ENCODE measurements around the gene EEF1AKMT3.
A peak's percentile ranks its signal among the peaks of the same experiment; 100 is the strongest.

The EEF1AKMT3 gene

DNA sequence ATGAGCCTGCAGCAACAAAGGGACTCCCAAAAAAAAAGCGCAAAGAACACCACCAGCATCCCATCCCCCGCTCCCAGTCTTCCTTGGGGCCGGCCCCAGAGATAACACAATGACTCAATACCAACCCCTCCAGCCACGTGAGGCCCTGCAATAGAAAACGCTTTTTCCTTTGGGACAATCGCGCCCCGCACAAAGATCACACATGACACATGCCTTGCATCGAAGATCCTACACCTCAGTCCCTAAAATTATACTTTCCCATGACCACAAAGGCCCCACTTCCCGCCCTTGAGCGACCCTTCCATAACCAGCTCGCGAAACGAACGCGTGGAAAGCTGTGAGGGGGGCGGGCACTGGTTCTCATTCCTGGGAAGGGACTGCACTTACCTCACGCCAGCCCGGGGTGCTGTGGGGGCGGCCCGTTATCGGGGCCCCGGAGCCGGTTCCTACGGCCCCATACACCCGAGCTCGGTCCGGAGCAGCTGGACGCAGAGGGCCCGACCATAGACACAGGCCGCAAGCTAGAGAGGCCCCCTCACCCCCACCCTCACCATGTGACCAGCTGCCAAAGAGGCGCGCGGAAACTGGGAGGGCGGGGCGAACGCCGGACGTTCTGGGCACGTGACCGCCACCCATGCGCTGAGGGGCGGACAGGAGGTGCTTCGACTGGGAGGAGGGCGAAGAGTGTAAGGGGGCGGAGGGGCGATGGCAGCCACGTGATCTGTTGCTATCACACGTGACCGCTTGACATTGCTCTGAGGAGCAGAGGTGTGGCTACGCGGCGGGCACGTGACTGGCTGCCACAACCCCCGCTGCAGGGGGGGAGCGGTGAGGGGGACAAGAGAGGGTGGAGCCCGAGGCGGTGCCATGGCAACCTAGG, 20.4 kb upstream of the EEF1AKMT3 start, which contains the start of gene CDK4:
Gene CDK4 (minus strand): TSS at position 523 of the 880 bp plus-strand sequence. CDS start 593 bp downstream, outside the sequence.
- DNase-seq = peak; percentile 93 to 96

DNA sequence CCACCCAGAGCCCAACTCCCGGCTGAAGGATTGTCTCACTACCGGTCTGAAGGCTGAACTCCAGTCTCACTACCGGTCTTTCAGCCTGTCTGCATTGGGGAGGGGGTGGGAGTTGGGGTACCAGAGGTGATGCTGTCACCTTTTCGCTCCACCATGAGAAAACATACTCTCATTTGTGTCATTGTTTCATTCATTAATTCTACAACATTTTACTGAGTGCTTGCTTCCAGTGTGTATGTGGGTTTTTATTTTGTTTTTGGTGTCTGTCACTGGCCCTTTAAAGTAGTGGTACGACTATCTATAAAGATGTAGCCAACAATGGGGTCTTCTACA, 19.8 kb upstream of the EEF1AKMT3 start:
- DNase-seq = no peak

DNA sequence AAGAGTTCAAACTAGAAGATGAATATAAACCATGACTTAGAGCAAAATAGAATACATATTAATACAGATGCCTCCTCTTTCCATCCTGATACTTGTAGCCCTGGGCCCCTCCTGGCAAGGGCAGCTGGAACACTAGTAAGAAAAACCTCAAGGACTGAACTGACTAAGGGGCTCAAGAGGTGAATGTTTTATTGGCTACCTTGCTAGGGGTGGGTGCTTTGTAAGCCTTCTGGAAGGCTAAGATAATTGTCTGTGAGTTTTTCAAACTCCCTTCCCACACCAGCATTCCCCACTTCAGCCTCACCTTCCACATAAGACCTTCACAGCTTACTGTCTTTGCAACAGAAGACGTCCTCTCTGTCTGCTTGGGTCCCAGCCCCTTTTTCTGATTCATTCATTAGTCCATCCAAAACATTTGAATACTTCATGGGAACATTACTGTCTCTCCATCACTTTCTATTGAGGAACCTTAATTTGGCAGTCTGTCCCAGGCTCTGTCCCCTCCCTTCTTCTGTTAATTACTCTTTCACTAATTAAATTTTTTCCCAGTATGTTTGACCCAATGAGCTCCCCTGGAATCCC, 18.6 kb upstream of the EEF1AKMT3 start:
- DNase-seq = no peak

DNA sequence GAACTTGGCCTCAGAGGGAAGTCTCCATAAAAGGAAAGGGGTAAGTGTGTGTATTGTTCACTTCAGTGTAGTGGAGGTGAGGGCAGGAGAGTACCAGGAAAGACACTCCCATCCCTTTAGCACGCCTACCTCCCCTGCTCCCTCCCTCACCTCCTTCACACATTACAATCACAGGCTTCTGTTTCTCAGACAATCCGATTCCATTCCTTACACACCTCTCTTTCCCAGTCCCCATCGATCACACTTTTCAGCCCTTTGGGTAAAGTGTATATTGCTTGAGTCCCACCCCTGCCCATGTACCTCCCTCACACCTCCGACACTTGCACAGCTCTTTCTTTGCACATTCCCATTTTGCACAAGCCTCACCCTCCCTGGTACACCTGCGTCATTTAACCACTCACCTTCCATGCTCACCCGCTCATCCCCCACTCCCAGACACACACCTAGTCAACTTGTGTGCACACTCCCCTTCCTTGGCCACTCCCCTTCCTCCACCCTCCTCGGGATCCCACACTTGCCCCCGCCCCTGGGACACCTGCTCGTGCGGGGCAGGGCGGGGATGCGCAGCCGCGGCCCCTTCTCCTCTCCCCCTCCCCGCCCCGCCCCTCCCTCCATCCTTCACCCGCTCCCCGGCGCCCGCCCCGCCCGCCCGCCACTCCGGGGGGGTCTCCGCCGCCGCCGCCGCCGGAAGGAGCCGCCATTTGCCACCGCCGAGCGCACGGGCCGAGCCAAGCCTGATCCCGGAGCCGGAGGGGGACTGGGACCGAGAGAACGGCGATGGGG, 17.8 kb upstream of the EEF1AKMT3 start, which contains the start of gene MARCHF9:
Gene MARCHF9 (plus strand): TSS at position 693 of the 783 bp plus-strand sequence. CDS start 426 bp downstream, outside the sequence.
- peak; percentile 75 to 76 for DNase-seq

DNA sequence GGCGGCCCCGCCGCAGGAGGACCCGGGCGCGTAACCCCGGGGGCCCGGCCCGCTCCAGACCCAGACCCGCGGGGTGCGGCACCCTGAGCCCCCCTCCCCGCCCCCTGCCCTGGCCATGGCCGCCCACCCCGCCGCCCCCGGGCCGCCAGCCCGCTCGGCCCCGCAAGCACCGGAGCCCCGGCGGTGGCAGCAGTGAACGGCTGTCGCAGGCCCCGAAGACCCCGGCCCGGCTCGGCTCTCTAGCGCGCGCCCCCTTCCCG, 17.3 kb upstream of the EEF1AKMT3 start:
- no peak for DNase-seq

DNA sequence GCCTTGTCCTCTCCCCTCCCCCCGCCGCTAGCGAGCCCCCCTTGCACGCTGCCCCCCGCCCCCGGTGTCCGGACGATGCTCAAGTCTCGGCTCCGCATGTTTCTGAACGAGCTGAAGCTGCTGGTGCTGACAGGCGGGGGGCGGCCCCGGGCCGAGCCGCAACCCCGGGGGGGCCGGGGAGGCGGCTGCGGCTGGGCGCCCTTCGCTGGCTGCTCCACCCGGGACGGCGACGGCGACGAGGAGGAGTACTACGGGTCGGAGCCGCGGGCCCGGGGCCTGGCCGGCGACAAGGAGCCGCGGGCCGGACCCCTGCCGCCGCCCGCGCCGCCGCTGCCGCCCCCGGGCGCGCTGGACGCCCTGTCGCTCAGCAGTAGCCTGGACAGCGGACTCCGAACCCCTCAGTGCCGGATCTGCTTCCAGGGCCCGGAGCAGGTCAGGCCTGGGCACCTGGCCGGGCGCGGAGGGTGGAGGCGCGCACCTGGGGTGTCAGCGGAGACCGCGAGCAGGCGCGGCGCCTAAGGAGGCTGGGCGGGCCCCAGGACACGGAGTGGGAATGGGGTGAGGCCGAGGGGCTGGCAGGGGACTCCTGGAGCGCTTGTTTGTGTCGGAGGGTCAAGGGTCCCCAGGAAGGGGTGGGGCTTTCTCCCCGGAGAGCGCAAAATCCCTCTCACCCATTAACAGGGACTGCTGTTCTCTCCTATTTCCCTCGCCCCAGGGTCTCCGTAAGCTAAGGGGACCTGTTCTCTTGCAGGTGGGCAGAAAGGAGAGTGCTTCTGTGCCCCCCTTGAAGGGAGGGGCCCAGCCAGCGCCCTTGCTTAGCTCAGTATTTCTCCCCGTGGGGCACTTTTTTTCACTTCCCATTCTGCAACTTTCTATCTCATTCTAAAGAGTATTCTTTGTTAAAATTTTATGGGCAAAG, 16.7 kb upstream of the EEF1AKMT3 start:
- DNase-seq = peak in 1 of 2 donors; percentile 18

DNA sequence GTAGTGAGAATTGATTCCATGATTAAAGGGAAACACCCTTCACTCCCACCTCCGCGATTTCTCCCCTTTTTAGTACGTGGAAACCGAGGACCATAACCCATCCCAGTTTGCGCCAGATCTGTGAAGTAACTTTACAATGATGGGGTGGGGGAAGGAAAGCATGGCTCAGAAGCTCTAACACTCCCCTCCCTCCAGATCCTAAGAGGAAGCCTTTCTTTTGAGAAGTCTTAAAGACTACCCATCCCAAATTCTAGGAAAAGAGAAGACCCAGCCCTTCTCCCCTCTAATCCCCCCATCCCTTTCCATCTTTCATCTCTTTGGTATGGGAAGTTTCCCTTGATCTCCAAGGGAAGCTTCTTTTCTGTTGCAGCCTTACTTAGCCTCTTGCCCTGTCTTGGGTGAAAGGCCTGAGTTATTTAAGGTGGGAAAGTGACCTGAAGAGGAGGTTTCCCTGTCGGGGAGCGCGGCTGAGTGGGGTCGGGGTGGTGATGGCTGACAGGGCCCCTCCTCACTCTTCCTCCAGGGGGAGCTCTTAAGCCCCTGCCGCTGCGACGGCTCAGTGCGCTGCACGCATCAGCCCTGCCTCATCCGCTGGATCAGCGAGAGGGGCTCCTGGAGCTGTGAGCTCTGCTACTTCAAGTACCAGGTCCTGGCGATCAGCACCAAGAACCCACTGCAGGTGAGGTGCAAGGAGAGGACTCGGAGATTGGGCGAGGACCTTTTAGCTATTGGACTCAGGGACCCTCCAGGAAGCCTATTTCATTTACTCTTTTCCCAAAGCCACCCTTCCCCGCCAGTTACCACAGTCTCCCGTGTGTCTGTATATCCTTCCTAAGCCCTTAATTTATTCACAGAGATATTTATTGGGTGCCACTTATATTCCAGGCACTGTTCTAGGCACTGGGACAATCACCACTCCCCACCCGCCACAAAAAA, 15.7 kb upstream of the EEF1AKMT3 start:
- peak; percentile 66 to 74 for DNase-seq

DNA sequence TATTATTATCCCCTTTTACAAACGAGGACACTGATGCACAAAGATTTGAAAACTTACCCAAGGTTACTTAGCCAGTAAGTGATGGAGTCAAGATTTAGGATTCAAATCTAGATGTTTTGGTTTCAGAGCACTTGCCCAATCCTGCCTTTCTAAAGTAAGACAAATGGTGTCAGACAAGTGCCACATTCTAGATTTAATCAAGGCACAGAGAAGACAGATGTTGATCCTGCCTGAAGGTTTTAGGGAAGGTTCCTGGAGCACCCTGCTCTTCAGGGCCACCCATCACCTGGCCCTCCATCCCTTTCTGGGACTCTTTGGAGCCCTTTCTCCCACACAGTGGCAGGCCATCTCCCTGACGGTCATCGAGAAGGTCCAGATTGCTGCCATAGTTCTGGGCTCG, 14.6 kb upstream of the EEF1AKMT3 start:
- DNase-seq = no peak

DNA sequence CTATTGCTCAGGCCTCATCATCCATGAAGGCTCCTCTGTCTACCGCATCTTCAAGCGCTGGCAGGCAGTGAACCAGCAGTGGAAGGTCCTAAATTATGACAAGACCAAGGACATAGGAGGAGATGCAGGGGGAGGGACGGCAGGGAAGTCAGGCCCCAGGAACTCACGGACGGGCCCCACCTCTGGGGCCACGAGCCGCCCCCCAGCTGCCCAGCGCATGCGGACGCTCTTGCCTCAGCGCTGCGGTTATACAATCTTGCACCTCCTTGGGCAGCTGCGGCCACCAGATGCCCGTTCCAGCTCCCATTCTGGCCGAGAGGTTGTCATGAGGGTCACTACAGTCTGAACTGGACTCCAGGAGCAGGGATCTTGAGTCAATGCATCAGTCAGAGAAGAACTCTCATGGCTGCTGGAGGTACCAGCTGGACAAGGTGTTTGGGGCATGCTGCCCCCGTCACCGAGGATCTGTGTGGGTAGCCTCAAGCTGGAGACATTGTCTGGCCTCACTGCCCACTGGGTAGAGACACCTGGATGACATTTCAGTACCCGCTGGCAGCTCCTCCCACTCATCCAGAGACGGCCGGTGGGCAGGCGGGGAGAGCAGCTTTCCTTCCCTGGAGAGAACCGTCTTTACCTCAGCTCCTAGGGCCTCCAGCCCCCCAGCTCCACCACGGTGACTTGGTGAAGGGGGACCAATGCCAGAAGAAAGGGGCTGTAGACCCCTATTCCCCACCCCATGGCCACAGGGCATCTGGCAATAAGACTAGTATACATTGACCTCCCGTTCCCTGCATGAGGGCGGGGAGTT, 13.7 kb upstream of the EEF1AKMT3 start:
- no peak for DNase-seq

DNA sequence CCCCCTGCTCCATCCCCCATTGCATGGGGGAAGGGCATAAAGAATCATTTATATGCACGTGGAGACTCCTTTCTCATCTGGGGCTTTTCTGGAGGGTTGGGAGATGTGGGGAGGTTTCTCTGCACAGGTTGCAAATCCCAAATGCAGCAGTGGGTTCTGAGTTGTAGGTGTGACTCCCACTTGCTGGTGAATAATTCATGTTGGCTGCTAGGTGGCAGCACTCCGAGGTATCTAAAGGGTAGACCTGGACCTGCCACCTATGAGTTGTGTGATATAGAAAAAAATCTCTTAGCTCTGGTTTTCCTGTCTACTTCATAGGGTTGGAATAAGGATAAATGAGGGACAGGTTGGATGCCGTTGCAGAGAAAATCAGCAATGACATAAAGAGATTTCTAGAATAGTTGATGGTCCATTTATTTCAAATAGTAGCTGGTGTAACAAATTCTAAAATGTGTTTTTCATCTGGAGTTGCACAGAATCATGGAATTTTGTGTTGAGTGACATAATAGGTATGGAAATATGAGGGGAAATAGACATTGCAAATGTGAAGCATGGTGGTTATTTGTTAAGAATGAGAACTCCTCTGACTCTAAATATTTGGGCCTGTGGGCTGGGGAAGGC, 12.9 kb upstream of the EEF1AKMT3 start:
- DNase-seq = peak in 1 of 2 donors; percentile 23

DNA sequence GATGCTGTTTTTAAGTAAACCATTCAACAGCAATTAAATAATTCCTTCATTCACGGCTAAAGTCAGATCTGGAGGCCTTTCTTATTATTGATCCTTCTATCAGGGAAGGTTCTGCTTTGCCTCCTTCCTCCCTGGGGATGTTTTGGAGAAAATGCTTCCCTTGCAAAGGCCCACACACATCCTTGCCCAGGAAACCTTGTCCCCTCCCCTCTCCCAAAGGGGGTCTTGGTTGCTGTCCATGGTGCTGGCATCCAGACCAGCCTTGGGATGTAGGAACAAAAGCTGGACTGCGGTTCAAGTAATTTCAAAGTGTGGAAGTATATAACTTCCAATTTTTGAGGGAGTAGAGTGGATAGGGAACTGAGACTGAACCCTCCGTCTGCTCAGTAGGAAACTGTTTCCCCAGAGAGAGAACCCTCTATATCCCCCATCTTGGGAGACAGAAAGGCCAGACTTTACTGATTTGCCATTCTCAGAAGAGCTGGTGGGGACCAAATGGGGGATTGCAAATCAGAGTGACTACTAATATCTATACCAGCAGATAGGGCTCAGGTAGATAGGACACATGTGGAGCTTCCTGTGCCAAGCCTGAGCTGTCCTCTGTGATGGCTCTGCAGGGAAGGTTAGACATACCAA, 11.9 kb upstream of the EEF1AKMT3 start:
- DNase-seq = no peak

DNA sequence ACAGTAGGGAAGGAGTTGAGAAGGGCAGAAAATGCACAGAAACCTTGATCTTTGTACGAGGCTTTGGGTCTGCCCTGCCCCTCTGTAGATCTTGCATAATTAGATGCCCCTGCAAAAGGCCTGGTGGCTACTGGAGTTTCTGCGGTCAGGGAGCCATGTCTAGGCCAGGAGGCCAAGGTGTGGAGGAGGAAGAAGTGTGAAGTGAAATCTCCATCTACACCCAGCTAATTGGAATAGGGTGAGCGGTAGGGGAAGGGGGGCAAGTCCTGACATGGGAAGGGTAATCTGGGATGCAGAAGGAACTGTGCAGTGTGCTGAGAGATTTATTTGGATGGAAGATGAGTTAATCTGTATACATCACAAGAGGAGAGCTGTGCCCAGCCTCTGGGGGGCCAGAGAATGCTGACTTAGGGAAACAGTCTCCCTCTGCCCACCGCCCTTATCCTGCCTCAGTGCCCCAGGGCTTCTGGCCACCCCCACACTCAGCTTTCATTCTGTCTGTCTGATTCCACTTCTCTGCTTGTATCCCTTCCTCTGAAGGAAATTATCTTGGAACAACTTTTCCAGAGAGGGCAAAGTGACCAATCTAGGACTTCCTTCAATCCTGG, 10.9 kb upstream of the EEF1AKMT3 start:
- no peak for DNase-seq

DNA sequence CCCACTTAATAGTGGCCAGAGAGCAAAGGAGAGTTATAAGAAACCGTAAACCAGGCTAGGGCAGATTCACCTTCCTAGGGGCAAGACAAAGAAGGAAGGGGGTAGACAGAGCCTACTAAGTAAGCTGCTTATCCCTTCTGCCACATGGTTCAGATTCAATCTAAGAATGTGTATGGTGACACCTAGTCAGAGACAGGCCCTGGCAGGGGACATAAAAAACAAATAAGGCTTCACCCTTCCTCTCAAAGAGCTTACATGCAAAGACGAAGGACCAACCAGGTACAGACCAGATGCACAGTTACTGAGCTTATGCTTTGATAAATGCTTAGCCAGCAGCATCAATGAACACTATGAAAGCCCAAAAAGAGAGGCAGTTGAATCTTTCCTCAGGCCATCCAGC, 10.0 kb upstream of the EEF1AKMT3 start:
- DNase-seq = no peak

DNA sequence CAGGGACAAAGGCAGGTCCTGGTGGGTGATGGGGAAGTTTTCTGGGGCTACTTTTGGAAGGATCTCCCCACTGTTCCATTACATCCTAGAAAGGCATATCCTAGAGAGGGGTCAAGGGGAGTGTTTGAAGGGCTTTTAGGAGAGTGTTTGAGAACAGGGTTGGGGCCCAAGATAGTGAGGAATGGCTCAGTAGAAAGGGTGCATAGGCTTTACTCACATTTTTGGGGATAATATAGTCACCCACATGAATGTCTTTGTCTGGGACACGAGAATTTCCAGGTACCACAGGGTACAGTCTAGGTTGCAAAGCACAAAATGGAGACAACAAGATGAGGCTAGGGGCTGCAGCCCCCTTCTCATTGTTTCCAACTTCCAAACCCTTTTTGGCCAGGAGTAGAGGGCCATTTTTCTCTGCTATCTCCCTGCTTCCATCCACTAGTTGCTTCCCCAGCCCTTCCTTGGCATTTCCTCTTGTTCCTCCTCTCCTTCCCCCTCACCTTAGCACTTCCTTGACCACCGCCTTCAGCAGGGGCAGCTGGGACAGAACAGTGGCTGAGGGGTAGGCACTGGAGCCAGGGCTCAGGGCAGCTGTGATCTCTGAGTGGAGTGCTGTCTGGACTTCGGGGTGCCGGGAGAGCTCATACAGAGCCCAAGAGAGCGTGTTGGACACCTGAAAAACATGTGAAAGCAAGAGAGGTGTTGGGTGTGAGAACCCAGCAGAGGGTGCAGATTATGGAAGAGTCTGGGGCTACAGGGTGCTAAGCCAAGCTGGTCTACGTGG, 8.3 kb upstream of the EEF1AKMT3 start:
- DNase-seq = no peak

DNA sequence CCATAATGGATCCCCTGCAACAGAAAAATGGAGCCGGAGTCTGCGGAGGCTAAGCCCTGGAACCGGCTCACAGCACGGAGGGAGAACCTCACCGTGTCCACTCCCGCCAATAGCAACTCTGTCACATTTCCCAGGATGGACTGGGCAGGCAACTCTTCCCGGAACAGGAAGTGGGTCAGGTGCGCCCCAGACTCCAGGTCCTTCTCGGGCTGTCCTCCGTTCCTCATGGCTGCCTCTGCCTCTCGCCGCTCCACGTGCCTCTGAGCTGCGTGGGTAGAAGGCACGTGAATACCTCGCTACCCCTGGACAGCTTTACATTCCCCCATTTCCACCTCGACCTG, 7.8 kb upstream of the EEF1AKMT3 start:
- peak in 1 of 2 donors; percentile 23 for DNase-seq

DNA sequence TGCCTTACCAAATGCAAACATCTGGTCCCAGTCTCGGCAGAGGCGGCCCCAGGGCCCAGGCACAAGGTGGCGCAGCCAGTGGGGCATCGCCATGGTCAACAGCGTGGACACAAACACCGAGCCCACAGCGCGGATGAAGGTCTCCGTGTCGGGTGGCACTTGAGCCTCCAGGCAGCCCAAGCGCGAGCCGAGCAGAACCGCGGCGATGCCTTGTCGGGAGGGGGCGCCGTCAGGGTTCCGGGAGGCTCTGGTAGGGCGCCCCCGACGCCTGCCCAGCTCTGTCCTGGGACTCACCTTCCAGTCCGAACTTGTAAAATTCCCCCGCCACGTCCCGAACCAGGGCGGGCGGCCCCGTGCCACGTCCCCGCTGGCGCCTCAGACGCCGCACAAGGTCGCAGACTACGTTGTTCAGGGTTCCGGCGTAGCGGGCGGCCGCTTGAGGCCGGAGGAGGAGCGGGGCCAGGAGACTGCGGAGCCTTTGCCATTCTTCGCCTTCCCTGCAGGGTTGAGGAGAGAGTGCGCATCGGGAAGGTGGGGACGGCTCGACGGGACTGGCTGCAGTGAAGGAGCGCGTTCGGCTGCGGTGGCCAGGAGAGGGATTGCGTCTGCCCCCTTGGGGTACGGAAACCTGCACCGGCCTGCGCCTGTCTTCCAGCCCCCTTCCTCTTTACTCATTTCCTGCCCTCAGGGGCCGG, 7.3 kb upstream of the EEF1AKMT3 start:
- DNase-seq = peak in 1 of 2 donors; percentile 53

DNA sequence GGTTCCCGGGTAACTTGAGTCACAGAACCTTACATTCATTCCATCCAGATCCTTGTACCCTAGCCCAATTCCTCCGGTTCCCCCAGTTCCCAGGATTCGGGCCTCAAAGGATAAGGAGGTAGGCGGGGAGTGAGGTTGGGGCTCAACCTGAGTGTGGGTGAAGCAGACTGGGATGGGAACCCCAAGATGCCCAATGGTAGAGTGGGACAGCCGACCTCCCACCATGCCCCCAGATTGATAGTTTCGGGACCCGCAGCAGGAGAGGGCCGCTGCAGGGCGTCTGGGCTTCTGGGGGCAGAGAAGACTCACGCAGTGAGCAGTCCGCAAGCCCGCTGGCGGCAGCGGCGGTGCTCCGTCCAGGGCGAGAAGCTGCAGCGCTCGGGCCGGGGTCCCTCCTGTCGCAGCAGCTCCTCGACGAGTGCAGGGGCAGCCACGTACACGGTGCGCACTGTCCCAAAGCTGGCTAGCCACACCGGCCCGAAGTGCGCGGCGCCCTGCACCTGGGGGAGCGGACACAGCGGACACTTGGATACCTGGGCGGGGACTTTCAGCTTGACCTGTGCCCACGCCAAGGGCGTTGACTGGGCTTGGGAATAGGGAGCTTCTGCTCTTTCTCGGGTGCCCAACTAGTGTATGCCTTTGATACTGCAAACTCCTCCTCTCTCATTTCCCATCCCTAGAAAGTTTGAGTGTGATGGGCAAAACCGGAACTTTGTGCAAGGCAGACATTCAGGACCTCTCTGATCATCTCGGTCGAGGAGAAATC, 6.5 kb upstream of the EEF1AKMT3 start:
- DNase-seq = peak in 1 of 2 donors; percentile 5
